GM18526 (cell line): ENCODE results near the gene TSPOAP1.

ENCODE experiments used
- POLR2A ChIP-seq: IDR thresholded peaks from 3 replicates; pipeline ENCODE4 v1.6.1; 2011; ENCODE audit not compliant: insufficient read length; ENCODE audit errors: extremely low read depth

The TSPOAP1 gene

DNA sequence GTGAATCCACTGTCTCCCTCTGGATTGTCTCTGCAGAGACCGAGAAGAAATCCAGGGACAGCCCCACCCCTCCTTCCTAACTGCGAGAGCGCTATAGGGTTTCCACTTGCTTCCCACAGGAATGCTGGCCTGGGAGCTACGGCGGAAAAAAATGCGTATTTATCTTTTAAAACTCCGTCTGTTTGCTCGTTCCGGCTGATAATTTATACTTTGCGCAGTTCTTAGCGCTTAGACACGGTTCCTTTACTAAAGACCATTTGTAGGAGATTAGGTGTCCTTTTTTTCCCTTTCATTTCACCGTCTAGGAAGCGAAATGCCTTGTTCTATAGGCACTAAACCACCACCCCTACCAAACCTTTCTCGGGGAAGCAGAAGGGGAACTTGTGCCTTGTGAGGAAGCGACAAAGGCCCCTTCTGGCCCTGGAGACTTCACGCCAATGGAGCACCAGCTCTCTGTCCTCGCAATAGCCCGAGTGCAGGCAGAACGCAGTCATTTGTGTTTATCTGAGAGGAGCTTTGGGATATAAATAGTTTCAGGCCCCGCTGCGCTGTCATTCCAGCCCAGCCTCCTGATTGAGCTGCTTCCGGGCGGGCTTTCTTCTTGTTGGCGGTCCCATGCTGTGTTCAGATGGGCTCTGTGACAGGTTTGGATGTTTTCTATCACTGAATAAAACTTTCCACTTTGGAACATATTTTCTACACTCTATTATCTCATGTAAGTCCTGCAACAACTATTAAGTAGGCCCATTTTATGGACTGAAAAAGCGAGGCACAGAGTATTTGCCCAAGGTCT lies 24.2 kb upstream of the TSPOAP1 start:
- no peak for TF ChIP-seq POLR2A

DNA sequence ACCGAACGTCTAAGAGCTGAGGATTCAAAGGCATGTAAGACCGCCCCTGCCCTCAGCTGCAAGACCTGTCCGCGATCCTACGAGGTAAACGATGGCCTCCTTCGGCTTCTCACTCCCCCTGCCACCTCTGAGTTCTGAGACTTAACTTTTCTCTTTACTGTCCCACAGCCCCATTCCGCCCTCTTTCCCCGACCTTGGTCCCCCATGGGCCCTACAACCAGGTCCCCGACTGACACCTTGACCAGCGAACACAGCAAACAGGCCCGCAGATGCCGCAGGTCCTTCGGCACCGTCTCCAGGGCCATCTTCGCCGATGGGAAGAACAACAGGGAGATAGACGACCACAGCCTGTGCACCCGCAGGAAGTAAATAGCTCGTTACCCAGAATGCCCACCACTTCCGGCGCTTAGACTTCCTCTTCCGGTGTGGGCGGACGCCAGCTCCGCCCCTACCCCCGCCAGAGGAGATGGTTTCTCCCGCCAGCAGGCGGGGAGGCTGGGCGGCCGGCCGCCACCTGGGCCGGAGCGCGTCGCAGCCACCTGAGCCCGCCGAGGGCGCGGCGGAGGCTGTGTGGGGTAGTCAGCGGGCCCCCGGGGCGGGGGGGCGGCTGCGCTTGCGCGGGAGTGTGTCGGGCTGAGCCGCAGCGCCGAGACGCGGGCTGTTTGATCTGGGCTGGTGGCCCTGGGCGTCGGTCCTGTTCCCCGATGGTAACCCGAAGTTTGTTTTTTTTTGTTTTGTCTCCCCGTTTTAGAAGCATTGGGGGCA lies 23.4 kb upstream of the TSPOAP1 start, which contains the start of gene SUPT4H1:
SUPT4H1 (minus strand) TSS at position 371 of the 765 bp plus-strand sequence; CDS start at position 305, 66 bp downstream.
- peak; percentile 91 for TF ChIP-seq POLR2A

DNA sequence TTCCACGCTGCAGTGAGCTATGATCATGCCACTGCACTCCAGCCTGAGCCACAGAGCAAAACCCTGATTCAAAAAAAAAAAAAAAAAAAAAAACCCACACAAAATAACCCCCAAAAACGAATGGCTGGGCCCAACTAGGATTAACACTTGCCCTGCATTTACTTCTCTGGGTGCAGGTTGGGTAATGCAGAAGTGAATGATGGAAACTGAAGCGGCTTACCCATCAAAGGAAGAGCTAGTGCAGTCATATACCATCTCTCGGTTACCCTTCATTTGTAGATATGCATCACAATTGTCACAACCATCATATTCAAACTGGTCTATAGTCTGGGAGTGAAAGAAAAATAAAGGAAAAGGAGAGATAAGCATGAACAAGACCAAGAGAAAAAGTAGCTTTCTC lies 22.6 kb upstream of the TSPOAP1 start:
- no peak for TF ChIP-seq POLR2A

DNA sequence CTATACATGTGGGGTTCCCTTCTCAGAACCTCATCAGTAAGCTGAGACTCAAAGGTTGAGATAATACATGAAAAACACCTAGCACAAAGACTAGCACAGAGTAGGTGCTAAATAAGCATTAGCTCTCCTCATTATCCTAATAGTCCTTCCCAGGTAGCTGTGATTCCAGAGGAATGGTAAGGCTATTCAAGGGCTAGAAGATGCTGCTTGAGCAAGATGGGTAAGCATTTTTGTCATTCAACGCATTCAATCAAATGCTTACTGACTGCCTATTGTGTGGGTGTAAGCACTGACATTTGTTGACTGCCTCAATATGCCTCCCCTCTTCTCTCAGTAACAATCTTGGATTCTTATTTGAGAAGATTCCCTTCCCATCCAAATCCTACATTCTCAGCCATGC lies 19.4 kb upstream of the TSPOAP1 start:
- no peak for TF ChIP-seq POLR2A

DNA sequence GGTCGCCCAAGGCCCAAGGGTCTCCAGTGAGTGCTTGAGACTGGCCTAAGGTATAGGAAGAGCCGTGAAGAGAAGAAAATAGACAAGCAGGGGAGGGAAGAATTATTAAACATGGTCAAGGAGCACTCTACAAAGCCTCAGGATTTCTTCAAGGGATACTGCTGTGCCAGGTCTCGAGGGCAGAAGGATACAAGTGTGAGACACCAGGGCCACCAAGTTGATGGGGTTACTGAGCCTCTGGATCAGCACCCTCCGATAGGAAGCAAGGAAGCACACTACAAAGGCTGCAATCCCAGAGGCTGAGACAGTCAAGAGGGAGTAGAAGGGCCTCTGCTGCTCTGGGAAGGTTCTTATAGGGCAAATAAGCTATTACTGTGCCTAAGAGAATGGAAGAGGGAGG lies 16.9 kb upstream of the TSPOAP1 start:
- no peak for TF ChIP-seq POLR2A

DNA sequence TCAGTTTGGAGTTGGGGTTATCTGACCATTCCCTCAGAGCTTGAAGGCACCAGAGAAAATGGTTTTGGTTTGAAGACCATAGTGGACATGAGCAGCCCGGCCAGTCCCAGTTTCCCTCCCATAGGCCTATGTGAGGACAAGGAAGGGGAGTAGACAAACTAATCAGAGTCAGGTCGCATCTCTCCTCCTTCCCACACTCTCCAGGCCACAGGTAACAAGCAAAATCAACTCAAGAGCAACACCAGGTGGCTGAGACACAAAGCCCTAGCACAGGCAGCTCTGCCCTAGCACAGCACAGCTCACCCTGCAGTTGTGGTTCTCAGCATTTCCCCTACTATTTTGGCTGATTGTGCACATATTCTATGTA lies 16.2 kb upstream of the TSPOAP1 start:
- no peak for TF ChIP-seq POLR2A

DNA sequence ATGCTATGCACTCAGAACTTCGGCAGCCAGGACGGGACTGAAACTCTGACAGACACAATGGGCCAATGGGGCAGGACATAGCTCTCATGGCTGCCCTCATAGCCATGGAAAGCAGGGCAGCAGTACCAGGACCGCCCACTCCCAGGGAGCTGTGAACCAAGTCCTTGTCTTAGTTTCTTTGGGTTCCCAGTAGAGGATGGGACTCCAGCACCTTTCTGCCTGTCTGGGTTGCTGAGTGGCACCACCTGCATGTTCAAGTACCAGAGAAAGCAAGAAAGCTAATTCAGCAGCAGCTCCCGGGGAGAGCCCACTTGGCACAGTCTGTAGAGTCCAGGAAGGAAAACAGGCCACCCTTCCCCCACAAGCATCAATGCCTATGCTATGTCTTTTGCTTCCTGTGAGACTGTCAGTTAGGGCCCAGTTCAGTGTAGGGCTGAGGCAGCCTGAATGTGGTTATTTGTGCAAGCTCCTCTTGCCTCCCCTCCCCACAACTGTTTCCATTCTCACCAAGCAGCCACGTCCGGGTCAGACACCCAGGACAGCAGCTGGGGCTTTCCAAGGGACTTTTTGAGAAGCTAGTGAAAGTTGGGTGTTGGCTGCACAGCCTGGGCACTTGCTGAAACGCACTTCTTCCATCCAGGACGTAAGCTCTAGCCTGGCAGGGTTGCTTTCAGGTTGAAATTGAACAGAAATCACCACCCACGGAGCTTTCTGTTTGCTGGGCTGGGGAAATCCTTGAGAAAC lies 15.6 kb upstream of the TSPOAP1 start:
- peak; percentile 58 for TF ChIP-seq POLR2A

DNA sequence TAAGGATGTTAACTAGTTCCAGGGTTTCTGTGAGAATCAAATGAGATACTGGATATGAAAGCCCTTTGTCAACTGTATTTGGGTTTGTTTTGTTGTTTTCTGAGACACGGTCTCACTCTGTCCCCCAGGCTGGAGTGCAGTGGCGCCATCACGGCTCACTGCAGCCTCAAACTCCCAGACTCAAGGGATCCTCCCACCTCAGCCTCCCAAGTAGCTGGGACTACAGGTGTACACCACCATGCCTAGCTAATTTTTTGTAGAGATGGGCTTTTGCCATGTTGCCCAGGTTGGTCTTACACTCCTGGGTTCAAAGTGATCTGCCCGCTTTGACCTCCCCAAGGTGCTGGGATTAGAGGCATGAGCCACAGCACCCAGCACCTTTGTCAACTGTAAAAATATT lies 14.5 kb upstream of the TSPOAP1 start:
- TF ChIP-seq POLR2A = no peak

DNA sequence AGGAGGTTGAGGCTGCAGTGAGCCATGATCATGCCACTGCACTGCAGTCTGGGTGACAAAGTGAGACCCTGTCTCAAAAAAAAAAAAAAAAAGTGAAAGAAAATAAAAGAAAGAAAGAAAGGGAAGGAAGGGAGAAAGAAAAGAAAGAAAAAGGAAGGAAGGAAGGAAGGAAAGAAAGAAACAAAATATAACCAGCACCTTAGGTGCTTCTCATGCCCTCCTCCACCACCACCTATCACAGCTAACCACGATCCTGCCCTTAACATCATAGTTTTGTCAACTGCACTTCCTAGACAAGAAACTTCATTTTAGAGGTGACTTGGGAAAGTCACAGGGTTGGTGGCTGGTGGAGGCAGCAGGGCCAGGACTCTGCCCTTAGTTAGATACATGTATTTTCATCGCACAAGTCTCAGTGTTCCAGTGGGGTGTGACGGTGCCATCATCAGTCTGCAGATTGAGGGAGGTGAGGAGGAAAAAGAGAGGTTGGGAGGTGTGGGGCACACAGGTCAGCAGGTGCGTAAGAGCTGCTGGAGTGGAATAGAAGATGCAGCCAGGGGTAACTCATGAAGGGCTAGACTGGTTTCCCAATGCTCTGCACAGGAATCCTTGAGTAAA lies 13.4 kb upstream of the TSPOAP1 start:
- TF ChIP-seq POLR2A = no peak

DNA sequence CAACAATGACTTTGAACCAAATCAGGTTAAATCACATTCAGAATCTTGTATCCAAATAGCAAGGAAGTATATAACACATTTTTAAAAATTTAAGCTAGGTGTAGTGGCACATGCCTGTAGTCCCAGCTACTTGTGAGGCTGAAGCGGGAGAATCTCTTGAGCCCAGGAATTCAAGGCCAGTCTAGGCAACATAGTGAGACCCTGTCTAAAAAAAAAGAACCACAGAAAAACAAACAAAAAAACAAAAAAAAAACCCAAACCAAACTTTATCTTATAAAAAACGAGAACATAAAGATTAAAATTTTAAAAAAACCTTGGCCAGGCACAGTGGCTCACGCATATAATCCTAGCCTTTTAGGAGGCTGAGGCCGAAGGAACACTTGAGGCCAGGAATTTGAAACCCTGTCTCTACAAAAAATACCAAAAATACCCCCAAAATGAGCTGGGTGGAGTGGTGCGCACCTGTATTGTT lies 11.8 kb upstream of the TSPOAP1 start:
- no peak for TF ChIP-seq POLR2A

DNA sequence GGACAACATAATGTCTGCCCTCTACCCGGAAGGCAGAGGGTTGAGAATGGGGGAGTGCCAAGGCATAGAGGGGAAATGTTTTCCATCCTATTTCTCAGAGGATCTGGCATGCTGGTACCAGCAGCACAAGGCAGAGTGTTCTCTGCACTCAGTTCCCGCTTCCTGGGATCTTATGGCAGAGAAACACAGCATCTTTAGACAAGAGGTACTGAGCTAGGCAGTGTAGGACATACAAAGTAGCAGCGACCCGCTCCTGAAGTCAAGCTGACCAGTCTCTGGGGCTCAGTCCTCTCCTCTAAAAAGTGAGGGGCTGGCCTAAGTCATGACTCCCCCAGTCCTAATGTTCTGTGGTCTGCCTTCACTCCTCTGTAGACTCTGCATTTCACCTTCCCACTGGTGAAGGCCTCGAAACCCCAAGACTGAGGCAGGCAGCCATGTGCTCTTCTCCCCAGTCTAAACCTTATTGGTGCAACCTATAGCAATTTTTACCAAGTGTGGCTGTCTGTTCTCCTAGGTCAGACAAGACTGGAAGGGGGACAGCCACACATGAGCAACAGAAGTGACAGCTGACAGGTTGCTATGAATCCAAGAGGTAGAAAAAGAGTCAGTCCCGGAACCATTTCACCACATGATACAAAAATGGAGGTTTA lies 11.3 kb upstream of the TSPOAP1 start:
- TF ChIP-seq POLR2A = no peak

DNA sequence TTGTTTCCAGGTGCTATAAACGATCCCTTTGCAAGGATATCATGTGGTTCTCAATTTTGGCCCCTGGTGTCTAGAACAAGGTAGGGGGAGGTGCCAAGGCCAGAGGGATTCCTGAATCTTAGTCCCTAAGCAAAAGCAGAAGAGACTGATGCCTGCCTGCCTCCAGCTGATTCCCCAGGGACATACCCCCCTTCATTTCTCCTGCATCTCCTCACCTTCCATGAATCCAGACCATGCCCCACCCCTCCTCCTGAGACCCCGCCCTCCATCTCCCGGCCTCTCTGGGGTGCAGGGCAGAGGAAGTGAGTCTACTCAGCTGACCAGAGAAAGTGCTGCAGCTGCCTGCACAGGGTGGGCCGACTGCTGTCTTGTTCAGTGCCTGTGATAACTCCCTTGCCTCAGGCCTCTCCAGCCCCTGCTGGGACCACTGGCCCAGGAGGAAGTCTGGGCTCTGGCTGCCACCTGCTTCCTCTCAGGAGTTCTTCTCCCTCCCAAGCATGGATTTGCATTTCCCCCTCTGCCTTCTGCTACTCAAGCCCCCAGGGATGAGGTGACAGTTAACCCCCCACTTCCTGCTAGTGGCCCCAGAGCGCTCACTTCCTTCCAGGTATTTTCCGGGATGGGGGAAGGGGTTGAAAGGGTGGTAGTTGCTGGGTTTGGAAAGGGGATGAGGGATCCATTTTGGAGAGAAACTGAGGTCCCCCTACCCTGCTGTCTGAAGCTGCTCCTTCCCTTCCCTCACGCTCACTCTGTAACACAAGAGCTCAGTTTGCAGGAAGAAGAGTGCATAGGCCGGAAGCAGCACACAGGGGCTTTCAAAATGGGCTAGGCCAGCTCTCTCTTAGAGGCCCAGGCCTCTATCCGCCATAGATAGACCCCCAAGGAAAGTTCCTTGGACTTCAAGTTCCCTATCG lies 10.5 kb upstream of the TSPOAP1 start:
- TF ChIP-seq POLR2A = no peak

DNA sequence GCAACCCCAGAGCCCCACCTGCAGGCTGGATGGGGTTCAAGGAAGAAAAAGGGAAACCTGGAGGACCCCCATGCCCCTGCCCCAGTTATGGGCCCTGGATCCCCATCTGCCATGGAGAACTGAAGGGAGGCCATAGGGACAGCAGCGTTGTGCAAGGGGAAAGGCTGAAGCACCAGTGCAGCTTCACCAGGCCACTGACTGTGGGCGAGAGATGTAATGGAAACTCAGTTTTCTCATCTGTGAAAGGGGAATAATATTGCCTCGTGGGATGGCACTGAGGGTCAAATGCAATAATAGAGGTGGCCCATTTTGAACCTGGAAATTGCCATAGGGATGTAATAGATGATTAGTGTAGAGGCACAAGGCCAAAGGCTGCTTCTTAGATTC lies 9.9 kb upstream of the TSPOAP1 start:
- TF ChIP-seq POLR2A = no peak

DNA sequence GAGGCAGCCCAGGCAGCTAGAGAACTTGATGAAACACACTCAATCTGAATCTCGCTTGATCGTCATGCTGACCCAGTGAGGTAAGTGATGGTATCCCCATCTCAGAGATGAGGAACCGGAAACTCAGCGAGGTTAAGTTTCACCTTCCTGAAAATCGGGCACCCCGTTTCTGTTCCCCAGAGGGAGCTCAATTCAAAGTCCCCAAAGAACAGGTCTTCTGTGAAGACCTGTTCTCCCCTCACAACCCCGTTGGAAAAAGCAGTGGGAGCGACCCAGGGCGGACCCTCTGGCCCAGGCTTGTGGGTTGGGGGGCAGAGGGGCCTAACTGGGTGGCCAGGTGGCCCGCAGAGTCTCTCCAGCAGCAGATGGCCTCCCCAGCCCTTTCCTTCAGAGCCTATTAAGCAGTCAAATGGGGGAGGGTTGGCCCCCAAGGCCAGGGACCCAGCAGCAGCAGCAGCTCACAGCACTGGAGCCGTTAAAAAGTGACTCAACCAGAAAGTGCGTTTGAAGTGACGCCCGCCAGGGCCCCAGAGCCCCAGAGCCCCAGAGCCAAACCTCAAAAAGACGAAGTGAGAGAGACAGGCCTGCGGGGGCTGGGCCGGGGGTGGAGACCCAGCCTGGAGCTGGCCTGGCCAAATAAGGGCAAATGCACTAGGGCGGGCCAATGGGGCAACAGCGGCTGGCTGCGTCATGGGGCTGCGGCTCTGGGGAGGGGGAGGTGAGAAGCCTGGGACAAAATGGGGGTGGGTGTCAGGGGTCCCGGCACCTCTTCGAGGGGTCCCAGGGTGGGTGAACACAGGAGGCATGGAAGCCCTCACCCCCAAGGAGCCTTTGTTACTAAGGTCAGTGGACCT lies 9.2 kb upstream of the TSPOAP1 start:
- no peak for TF ChIP-seq POLR2A
